Brain microvascular endothelial cell (primary cell): Measurements from ENCODE around the gene COL4A6.

Experiments
- DNase-seq: peaks from one replicate; pipeline ENCODE4 v3.0.0-alpha.2; 2020
- H3K27ac ChIP-seq: fragments of 250-450 bp; sonication (Bioruptor Pico); 2 replicates; pipeline ENCODE4 v1.5.1; 2020; ENCODE audit warnings: mild to moderate bottlenecking, moderate library complexity
- H3K27me3 ChIP-seq: fragments of 250-450 bp; sonication (Bioruptor Pico); replicated peaks from 2 replicates; pipeline ENCODE4 v1.5.1; 2020; ENCODE audit warnings: mild to moderate bottlenecking
- H3K36me3 ChIP-seq: fragments of 250-450 bp; sonication (Bioruptor Pico); replicated peaks from 2 replicates; pipeline ENCODE4 v1.5.1; 2020; ENCODE audit warnings: mild to moderate bottlenecking
- H3K4me3 ChIP-seq: 2 replicates; pipeline ENCODE4 v1.5.1; 2011; ENCODE audit warnings: low read depth, mild to moderate bottlenecking, control low read depth, low read length, moderate library complexity
- CTCF ChIP-seq: IDR thresholded peaks from 2 replicates; pipeline ENCODE4 v1.5.1; 2011; ENCODE audit warnings: low read depth, mild to moderate bottlenecking, moderate library complexity, low read length, control low read depth, inconsistent platforms; ENCODE audit errors: missing control alignments
- in situ Hi-C: cut with HindIII; loops from 2 replicates; pipeline ENCODE4 v1.10.0; 2017; ENCODE audit warnings: low sequenced_read_pairs, low pct_ligation_motif_present

COL4A6 gene

GRCh38 chrX:108307132-108308085, 130.8 kb downstream of the COL4A6 start:
- in situ Hi-C loops = no loop called here
- Histone ChIP-seq H3K27me3 (no peaks in the 10 kb centered on the region), H3K36me3 (no peaks in the 10 kb centered on the region), H3K27ac (peak overlapping the region; percentile 98), H3K4me3 (no peak overlapping the region)
- no peak for TF ChIP-seq CTCF
- peak; percentile 60 for DNase-seq

- H3K36me3 ChIP-seq = no peaks in the 10 kb centered on the region
- in situ Hi-C loops = no loop called here
- H3K27ac ChIP-seq = no peak overlapping the region
- no peak overlapping the region for H3K4me3 ChIP-seq
- no peak for TF ChIP-seq CTCF
- no peak for DNase-seq
- no peaks in the 10 kb centered on the region for H3K27me3 ChIP-seq
Measured at GRCh38 chrX:108306086-108306485, 132.1 kb downstream of the COL4A6 start.

GRCh38 chrX:108304757-108305156, 133.5 kb downstream of the COL4A6 start:
- Histone ChIP-seq H3K36me3 (no peaks in the 10 kb centered on the region), H3K27me3 (no peaks in the 10 kb centered on the region), H3K4me3 (no peak overlapping the region), H3K27ac (no peak overlapping the region)
- no peak for DNase-seq
- in situ Hi-C loops = no loop called here
- no peak for TF ChIP-seq CTCF

- Histone ChIP-seq H3K4me3 (no peak overlapping the region), H3K27ac (no peak overlapping the region), H3K27me3 (no peaks in the 10 kb centered on the region), H3K36me3 (no peaks in the 10 kb centered on the region)
- DNase-seq = no peak
- TF ChIP-seq CTCF = peak; percentile 61
- in situ Hi-C loops = no loop called here
Measured at GRCh38 chrX:108304210-108304609, 134.0 kb downstream of the COL4A6 start.

- TF ChIP-seq CTCF = no peak
- H3K27ac ChIP-seq = no peak overlapping the region
- H3K36me3 ChIP-seq = no peaks in the 10 kb centered on the region
- no peak for DNase-seq
- H3K4me3 ChIP-seq = no peak overlapping the region
- in situ Hi-C loops = no loop called here
- H3K27me3 ChIP-seq = no peaks in the 10 kb centered on the region
Measured at GRCh38 chrX:108303682-108304081, 134.5 kb downstream of the COL4A6 start.

GRCh38 chrX:108299704-108300103, 138.5 kb downstream of the COL4A6 start:
- in situ Hi-C loops = no loop called here

More at GRCh38 chrX:108299704-108300103, 138.5 kb downstream of the COL4A6 start:
- no peak for TF ChIP-seq CTCF
- DNase-seq = no peak
- Histone ChIP-seq H3K36me3 (no peaks in the 10 kb centered on the region), H3K27me3 (no peaks in the 10 kb centered on the region), H3K4me3 (no peak overlapping the region), H3K27ac (no peak overlapping the region)
